ENCODE results near the gene DPP9.

DNA sequence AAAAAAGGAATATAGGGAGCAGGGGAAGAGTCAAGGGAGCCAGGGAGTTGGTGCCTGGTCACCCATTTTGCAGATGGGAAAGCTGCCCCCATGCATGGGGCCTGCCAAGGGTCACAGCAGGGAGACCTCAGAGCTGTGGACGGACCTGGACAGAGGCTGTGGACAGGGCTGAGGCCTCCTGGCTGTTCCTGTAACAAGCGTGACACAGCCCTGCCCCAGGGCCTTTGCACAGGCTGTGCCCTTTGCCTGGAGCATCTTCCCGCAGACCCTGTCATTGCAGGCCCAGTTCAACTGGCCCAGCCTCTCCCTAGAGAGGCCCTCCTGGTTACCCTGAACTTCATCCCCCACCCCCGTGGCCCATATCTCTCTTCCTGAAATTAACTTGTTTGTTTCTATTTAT lies 77.9 kb downstream of the DPP9 start:
- TF ChIP-seq POLR2A (IDR thresholded peaks at IDR 0.05): no peak
- TF ChIP-seq, protein P1, sequence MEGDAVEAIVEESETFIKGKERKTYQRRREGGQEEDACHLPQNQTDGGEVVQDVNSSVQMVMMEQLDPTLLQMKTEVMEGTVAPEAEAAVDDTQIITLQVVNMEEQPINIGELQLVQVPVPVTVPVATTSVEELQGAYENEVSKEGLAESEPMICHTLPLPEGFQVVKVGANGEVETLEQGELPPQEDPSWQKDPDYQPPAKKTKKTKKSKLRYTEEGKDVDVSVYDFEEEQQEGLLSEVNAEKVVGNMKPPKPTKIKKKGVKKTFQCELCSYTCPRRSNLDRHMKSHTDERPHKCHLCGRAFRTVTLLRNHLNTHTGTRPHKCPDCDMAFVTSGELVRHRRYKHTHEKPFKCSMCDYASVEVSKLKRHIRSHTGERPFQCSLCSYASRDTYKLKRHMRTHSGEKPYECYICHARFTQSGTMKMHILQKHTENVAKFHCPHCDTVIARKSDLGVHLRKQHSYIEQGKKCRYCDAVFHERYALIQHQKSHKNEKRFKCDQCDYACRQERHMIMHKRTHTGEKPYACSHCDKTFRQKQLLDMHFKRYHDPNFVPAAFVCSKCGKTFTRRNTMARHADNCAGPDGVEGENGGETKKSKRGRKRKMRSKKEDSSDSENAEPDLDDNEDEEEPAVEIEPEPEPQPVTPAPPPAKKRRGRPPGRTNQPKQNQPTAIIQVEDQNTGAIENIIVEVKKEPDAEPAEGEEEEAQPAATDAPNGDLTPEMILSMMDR (IDR thresholded peaks at IDR 0.05): no peak
- no peak for TF ChIP-seq POLR2AphosphoS5 (IDR thresholded peaks at IDR 0.05)
